ENCODE results near the gene NEK6. TPM values are rescaled to one million over a fixed set of nuclear protein-coding genes. Genes with fewer than 3 reads are reported as not detected.

The NEK6 gene
- total and polyA plus RNA-seq, 3 donors from 2014 or later, result 11.5 to 21.5 (median 21.4) TPM

DNA sequence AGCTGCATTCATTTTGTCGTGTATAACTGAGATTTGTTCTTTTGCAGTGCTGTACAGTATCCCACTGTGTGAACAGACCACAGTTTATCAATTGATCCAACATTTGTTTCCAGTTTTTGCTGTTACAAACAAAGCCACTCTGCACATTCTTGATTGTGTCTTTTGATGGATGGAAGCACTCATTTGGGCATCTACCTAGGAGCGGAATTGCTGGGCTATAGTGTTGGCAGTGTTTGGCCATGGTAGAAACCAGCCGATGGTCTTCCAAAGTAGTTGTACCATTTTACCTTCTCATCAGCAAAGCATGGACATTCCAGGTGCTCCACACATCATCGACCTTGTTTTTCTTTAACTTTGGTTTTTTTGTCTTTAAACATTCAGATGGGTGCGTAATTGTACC is 79.8 kb downstream of the NEK6 start:
- 96 to 99% methylated on average over 5 of the region's 5 CpGs for WGBS, 2 donors
- intact Hi-C loops (cut with DNase I; ENCODE audit: low total_unique reads), result no loop called here
- no peaks in the 10 kb centered on the region for H3K36me3 ChIP-seq (ENCODE audit: low read depth, missing control alignments)

DNA sequence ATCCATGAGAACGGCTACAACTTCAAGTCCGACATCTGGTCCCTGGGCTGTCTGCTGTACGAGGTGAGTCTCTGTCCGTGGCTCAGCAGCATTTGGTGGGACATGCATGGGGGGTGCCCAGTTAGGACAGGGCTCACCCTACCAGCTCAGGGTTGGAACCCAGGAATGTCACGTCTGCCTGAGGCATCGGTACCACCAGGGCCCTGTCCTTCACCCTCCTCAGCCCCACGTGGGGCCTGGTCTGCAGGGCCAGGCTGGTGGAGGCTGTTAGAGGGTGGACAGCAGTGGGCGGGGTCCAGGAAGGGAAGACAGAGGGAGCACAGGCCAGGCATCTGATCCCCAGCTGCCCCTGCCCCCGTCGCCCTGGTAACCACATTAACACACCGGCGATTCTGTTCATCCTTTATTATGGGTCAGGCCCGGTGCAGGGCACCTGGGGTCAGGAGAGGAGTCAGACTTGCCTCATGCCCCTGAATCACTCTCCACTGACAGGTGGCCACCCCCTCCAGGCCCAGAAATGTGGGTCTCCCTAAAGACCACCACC is 81.9 kb downstream of the NEK6 start:
- H3K4me3 ChIP-seq, result no peak overlapping the region
- DNase-seq, result no peak

More for the DNA sequence above, 79.8 kb downstream of the NEK6 start:
- Histone ChIP-seq H3K4me3 (no peak overlapping the region), H3K27me3 (no peaks in the 10 kb centered on the region), H3K4me1 (no peaks in the 10 kb centered on the region), H3K9me3 (no peaks in the 10 kb centered on the region), H3K27ac (no peak overlapping the region)
- no peak for DNase-seq
- TF ChIP-seq POLR2A (IDR thresholded peaks at IDR 0.05), result no peak
- TF ChIP-seq, protein P1, sequence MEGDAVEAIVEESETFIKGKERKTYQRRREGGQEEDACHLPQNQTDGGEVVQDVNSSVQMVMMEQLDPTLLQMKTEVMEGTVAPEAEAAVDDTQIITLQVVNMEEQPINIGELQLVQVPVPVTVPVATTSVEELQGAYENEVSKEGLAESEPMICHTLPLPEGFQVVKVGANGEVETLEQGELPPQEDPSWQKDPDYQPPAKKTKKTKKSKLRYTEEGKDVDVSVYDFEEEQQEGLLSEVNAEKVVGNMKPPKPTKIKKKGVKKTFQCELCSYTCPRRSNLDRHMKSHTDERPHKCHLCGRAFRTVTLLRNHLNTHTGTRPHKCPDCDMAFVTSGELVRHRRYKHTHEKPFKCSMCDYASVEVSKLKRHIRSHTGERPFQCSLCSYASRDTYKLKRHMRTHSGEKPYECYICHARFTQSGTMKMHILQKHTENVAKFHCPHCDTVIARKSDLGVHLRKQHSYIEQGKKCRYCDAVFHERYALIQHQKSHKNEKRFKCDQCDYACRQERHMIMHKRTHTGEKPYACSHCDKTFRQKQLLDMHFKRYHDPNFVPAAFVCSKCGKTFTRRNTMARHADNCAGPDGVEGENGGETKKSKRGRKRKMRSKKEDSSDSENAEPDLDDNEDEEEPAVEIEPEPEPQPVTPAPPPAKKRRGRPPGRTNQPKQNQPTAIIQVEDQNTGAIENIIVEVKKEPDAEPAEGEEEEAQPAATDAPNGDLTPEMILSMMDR (IDR thresholded peaks at IDR 0.05), result no peak

DNA sequence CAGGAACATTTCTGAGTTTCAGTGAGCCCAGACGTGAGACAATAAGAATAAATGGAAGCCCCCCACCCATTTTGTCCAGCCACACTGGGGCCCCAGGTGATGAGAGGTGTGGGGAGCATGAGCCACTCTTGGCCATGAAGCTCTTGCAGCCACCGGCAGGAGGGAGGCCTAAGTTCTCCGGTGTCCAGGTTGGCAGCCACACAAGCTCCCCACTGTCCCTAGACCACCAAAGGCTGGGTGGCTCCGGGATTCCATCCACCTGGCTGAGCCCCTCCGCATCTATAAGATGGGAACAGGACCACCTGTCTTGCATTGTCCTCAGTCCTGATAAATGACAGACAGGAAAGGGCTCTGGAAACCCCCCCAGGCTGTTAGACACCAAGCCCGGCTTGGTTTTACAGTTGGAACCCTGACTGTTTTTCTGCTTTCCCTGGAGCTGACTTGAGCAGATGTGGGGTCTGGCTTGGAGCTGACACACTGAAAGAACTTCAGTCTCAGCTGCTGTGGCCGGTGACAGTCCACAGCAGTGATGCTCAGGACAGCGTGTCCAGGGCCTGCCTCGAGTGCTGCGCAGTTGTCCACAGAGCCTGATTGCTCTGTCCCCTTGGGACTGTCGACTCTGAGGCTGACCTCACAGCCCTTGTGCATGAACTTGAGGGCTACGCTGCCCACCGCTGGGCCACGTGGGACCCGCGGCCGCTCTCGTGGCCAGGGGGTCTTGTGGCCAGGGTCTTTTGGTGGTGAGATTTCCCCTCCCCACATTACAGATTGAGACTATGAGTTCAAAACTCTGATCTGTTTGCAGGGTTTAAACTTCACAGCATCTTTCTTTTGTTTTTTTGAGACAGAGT is 82.7 kb downstream of the NEK6 start:
- Histone ChIP-seq H3K27me3 (no peaks in the 10 kb centered on the region), H3K9me3 (no peaks in the 10 kb centered on the region), H3K36me3 (ENCODE audit: low read depth, missing control alignments) (no peaks in the 10 kb centered on the region), H3K27ac (no peak overlapping the region), H3K4me1 (no peaks in the 10 kb centered on the region), H3K4me3 (no peak overlapping the region)
- no peak for TF ChIP-seq POLR2A (IDR thresholded peaks at IDR 0.05)
- TF ChIP-seq, protein P1 (IDR thresholded peaks at IDR 0.05), result no peak
- intact Hi-C loops (cut with DNase I; ENCODE audit: low total_unique reads), result no loop called here
- WGBS, 2 donors, result 82 to 85% methylated on average over 7 to 18 of the region's 18 CpGs
- DNase-seq, result no peak

More for the DNA sequence above, 81.9 kb downstream of the NEK6 start:
- Histone ChIP-seq H3K9me3 (no peaks in the 10 kb centered on the region), H3K36me3 (ENCODE audit: low read depth, missing control alignments) (no peaks in the 10 kb centered on the region), H3K27me3 (no peaks in the 10 kb centered on the region), H3K27ac (no peak overlapping the region), H3K4me1 (no peaks in the 10 kb centered on the region)
- intact Hi-C loops (cut with DNase I; ENCODE audit: low total_unique reads), result no loop called here
- 82 to 90% methylated on average over 2 to 13 of the region's 13 CpGs for WGBS, 2 donors
- TF ChIP-seq, protein P1 (IDR thresholded peaks at IDR 0.05), result no peak
- TF ChIP-seq POLR2A (IDR thresholded peaks at IDR 0.05), result no peak

DNA sequence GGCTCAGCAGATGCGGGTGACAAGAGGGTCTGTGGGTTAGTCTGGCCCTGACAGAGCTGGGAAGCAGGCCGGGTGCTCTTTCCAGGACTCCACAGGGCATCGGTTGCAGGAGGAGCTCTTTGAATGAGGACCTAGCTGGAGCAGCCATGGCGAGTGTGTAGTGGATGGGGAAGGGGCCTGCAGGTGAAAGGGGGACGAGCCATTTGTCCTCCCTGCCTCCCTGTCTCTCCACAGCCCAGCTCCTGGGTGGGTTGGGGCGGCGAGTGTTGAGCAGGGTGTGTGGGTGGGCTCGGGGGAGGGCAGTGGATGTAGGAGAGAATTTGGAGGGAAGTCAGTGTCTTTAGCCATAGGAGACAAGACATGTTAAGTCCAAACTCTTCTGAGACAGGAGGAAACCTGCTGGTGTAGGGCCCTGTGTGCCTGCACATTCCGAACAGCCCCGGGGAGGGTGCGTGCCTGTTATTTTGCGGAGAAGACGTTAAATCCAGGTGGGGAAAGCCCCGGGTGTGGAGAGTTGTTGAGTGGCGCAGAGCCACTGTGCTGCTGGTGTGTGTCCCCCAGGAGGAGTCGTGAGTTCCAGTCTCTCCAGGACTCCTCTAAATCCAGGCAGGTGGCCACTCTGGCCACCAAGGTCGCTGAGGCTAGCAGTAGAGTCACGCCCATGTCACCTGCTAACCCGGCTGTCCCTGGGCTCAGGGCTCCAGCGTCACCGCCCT is 83.9 kb downstream of the NEK6 start:
- DNase-seq, result no peak
- Histone ChIP-seq H3K9me3 (no peaks in the 10 kb centered on the region), H3K27ac (no peak overlapping the region), H3K4me1 (no peaks in the 10 kb centered on the region), H3K36me3 (ENCODE audit: low read depth, missing control alignments) (no peaks in the 10 kb centered on the region), H3K27me3 (no peaks in the 10 kb centered on the region), H3K4me3 (no peak overlapping the region)
- WGBS, 2 donors, result 79 to 86% methylated on average over 15 to 21 of the region's 21 CpGs
- TF ChIP-seq POLR2A (IDR thresholded peaks at IDR 0.05), result no peak
- TF ChIP-seq, protein P1 (IDR thresholded peaks at IDR 0.05), result no peak
- intact Hi-C loops (cut with DNase I; ENCODE audit: low total_unique reads), result no loop called here

All from testis (tissue), 3 donors.